ENCODE results near the gene WIPF1.

DNA sequence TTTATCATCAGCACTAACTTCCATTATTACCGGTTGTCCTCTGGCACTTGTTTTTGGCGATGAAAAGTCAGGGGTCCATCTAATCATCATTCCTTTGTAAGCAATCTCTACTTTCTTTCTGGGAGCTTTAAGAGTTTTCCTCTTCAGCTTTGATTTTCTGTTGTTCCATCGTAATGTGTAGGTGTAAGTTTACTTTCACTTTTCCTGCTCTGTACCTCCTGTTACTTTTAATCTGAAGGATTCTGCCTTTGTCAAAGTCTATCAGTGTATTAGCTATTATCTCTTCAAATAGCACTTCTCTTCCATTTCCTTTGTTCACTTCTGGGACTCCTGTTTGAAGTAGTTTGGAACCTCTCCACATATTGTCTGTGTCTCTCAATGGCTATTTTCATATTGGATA is 85.3 kb downstream of the WIPF1 start:
- TF ChIP-seq, protein P1, sequence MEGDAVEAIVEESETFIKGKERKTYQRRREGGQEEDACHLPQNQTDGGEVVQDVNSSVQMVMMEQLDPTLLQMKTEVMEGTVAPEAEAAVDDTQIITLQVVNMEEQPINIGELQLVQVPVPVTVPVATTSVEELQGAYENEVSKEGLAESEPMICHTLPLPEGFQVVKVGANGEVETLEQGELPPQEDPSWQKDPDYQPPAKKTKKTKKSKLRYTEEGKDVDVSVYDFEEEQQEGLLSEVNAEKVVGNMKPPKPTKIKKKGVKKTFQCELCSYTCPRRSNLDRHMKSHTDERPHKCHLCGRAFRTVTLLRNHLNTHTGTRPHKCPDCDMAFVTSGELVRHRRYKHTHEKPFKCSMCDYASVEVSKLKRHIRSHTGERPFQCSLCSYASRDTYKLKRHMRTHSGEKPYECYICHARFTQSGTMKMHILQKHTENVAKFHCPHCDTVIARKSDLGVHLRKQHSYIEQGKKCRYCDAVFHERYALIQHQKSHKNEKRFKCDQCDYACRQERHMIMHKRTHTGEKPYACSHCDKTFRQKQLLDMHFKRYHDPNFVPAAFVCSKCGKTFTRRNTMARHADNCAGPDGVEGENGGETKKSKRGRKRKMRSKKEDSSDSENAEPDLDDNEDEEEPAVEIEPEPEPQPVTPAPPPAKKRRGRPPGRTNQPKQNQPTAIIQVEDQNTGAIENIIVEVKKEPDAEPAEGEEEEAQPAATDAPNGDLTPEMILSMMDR (IDR thresholded peaks at IDR 0.05), result no peak
- no peak for TF ChIP-seq POLR2A (IDR thresholded peaks at IDR 0.05)

Measured in esophagus squamous epithelium (tissue), 4 donors.